K562 (cell line): Measurements from ENCODE around the gene KIF18B. TPM values are rescaled to one million over a fixed set of nuclear protein-coding genes. Genes with fewer than 3 reads are reported as not detected.

Experiments
- ATF6 ChIP-seq: sonication (generic); formaldehyde crosslinking; IDR thresholded peaks from 2 replicates; pipeline ENCODE4 v1.4.0; 2020; ENCODE audit warnings: mild to moderate bottlenecking, missing genetic modification reagents
- ATF7 ChIP-seq: fragments of 450-650 bp; IDR thresholded peaks from 2 replicates; pipeline ENCODE4 v1.7.1; 2014; ENCODE audit warnings: mild to moderate bottlenecking, moderate library complexity
- BDP1 ChIP-seq: IDR thresholded peaks from 3 replicates; pipeline ENCODE4 v1.6.1; 2011; ENCODE audit not compliant: insufficient read length, insufficient read depth
- ELF4 ChIP-seq: fragments of 450-650 bp; formaldehyde crosslinking; IDR thresholded peaks from 2 replicates; pipeline ENCODE4 v1.4.0; 2022; ENCODE audit warnings: missing genetic modification characterization
- NONO ChIP-seq, 2 experiments: fragments of 200-400 bp in 1 of 2; fragments of 450-650 bp in 1 of 2; formaldehyde crosslinking in 1 of 2; IDR thresholded peaks; 2 replicates each; pipeline ENCODE4 v1.6.1; 2017; ENCODE audit warnings: low read depth in 2 of 2, mild to moderate bottlenecking in 2 of 2, moderate library complexity in 2 of 2, low read length in 1 of 2
- RBM17 ChIP-seq: fragments of 200-400 bp; formaldehyde crosslinking; IDR thresholded peaks from 2 replicates; pipeline ENCODE4 v1.6.1; 2017; ENCODE audit warnings: low read depth, mild to moderate bottlenecking, low read length, borderline replicate concordance
- STAG1 ChIP-seq: sonication (generic); formaldehyde crosslinking; IDR thresholded peaks from 2 replicates; pipeline ENCODE4 v1.5.0; 2020; ENCODE audit warnings: missing genetic modification reagents, borderline replicate concordance
- TCF15 ChIP-seq: fragments of 250-450 bp; sonication (Bioruptor Pico); IDR thresholded peaks from 2 replicates; pipeline ENCODE4 v1.8.0; 2022; ENCODE audit warnings: moderate library complexity, mild to moderate bottlenecking, inconsistent platforms
- THRAP3 ChIP-seq: fragments of 450-650 bp; IDR thresholded peaks from 2 replicates; pipeline ENCODE4 v1.6.1; 2016; ENCODE audit warnings: mild to moderate bottlenecking, inconsistent platforms, borderline replicate concordance
- YY1 ChIP-seq, 3 experiments: IDR thresholded peaks; 2 replicates each; pipeline ENCODE4 v1.6.1; 2011; ENCODE audit warnings: low read length in 2 of 3, mild to moderate bottlenecking in 2 of 3, moderate library complexity in 2 of 3, borderline replicate concordance in 1 of 3, control low read depth in 1 of 3, low read depth in 1 of 3; ENCODE audit not compliant: insufficient read depth in 3 of 3, insufficient replicate concordance in 2 of 3, control insufficient read depth in 1 of 3, insufficient read length in 1 of 3; ENCODE audit errors: extremely low read depth in 1 of 3
- ZBTB34 ChIP-seq: fragments of 250-450 bp; sonication (Bioruptor Pico); IDR thresholded peaks from 2 replicates; pipeline ENCODE4 v1.8.0; 2021; ENCODE audit warnings: mild to moderate bottlenecking, moderate library complexity
- ZBTB49 ChIP-seq: sonication (generic); formaldehyde crosslinking; IDR thresholded peaks from 2 replicates; pipeline ENCODE4 v1.8.0; 2022; ENCODE audit warnings: missing genetic modification reagents, mild to moderate bottlenecking, borderline replicate concordance
- ZFP36 ChIP-seq: fragments of 150-350 bp; IDR thresholded peaks from 2 replicates; pipeline ENCODE4 v1.6.1; 2018; ENCODE audit warnings: low read length, low read depth; ENCODE audit not compliant: partially characterized antibody
- ZMIZ1 ChIP-seq, 2 experiments: fragments of 150-350 bp in 1 of 2; IDR thresholded peaks; 2 replicates each; pipeline ENCODE4 v1.6.1; 2012 to 2016; ENCODE audit warnings: low read depth in 2 of 2, low read length in 2 of 2, mild to moderate bottlenecking in 1 of 2, moderate library complexity in 1 of 2
- ZNF311 ChIP-seq: fragments of 250-450 bp; sonication (Bioruptor Pico); IDR thresholded peaks from 2 replicates; pipeline ENCODE4 v1.4.0; 2020; ENCODE audit warnings: mild to moderate bottlenecking, moderate library complexity
- ZNF408 ChIP-seq: fragments of 250-450 bp; sonication (Bioruptor Pico); IDR thresholded peaks from 2 replicates; pipeline ENCODE4 v1.4.0; 2020; ENCODE audit warnings: low read depth, mild to moderate bottlenecking, moderate library complexity
- polyA plus RNA-seq, 8 experiments: library from polyadenylated mRNA; depleted of rRNA in 4 of 8; stranded (reverse) in 5 of 8; unstranded in 3 of 8; fragments of >200 nt; fragmentation: Nextera tagmentation in 2 of 8; fragmentation: Illumina TruSeq in 1 of 8; extraction: Ambion mirVana in 2 of 8; extraction: Trizol in 1 of 8; gene quantifications; 2 replicates each; pipeline versions ENCODE4 v1.2.1 to v1.2.3, GENCODE V29; 2011 to 2014; ENCODE audit warnings: inconsistent platforms in 1 of 8, missing spikeins in 1 of 8
- total RNA-seq, 7 experiments: library from RNA; depleted of rRNA in 6 of 7; stranded (reverse); fragments of >200 nt in 6 of 7; fragmentation: Illumina TruSeq in 2 of 7; extraction: Trizol in 2 of 7; gene quantifications; 2 replicates each; pipeline versions ENCODE4 v1.2.1 to v1.2.3, GENCODE V29; 2011 to 2021; ENCODE audit warnings: low replicate concordance in 1 of 7

Gene KIF18B
- total and polyA plus RNA-seq, 9 of the 15 experiments (the other 6 are each of a cell fraction or from before 2014, with no cell fraction given), result 2.0 to 42.8 (median 13.2) TPM

- TF ChIP-seq YY1 (IDR thresholded peaks at IDR 0.05; ENCODE audit: borderline replicate concordance in 1 of 3, control insufficient read depth in 1 of 3, extremely low read depth in 1 of 3, insufficient read depth in 3 of 3, insufficient read length in 1 of 3, insufficient replicate concordance in 2 of 3, low read depth in 1 of 3, low read length in 2 of 3) (peak in 1 of 3 experiments; percentile 31), ZBTB34 (no peak), ZFP36 (no peak), ATF6 (CRISPR knock-in tag) (no peak), ZBTB49 (CRISPR knock-in tag) (no peak), ELF4 (CRISPR knock-in tag) (no peak), TCF15 (CRISPR knock-in tag) (no peak), ZNF311 (CRISPR knock-in tag) (no peak), RBM17 (no peak), ZNF408 (CRISPR knock-in tag) (no peak), ATF7 (0 out of 2 replicates have a peak, but pooled peaks have one; percentile 29), ZMIZ1 (IDR thresholded peaks at IDR 0.05; ENCODE audit: low read depth in 2 of 2, low read length in 2 of 2) (no peak), BDP1 (no peak), STAG1 (CRISPR knock-in tag) (peak; percentile 79), NONO (IDR thresholded peaks at IDR 0.05; ENCODE audit: low read depth in 2 of 2, low read length in 1 of 2) (no peak), THRAP3 (no peak)
Observed at GRCh38 chr17:44919885-44920564, 27.5 kb downstream of the KIF18B start (continued).
